Ishikawa (cell line): ENCODE measurements around the gene RBMS1.

ENCODE experiments used
- CEBPB ChIP-seq: IDR thresholded peaks from 2 replicates; pipeline ENCODE4 v1.6.1; 2012
- CREB1 ChIP-seq: IDR thresholded peaks from 2 replicates; pipeline ENCODE4 v1.6.1; 2012; ENCODE audit warnings: low read depth
- EGR1 ChIP-seq: IDR thresholded peaks from 2 replicates; pipeline ENCODE4 v1.6.1; 2012
- EP300 ChIP-seq: IDR thresholded peaks from 2 replicates; pipeline ENCODE4 v1.6.1; 2012; ENCODE audit warnings: borderline replicate concordance
- FOXM1 ChIP-seq: IDR thresholded peaks from 2 replicates; pipeline ENCODE4 v1.6.1; 2012; ENCODE audit warnings: low read depth, borderline replicate concordance
- MAX ChIP-seq: IDR thresholded peaks from 2 replicates; pipeline ENCODE4 v1.6.1; 2012
- NFIC ChIP-seq: IDR thresholded peaks from 2 replicates; pipeline ENCODE4 v1.6.1; 2012
- RAD21 ChIP-seq: IDR thresholded peaks from 2 replicates; pipeline ENCODE4 v1.6.1; 2012; ENCODE audit warnings: low read depth
- REST ChIP-seq: IDR thresholded peaks from 2 replicates; pipeline ENCODE4 v1.6.1; 2012; ENCODE audit warnings: low read depth, mild to moderate bottlenecking
- TAF1 ChIP-seq: IDR thresholded peaks from 2 replicates; pipeline ENCODE4 v1.6.1; 2012; ENCODE audit warnings: low read depth, mild to moderate bottlenecking
- TCF12 ChIP-seq: IDR thresholded peaks from 2 replicates; pipeline ENCODE4 v1.6.1; 2012; ENCODE audit warnings: low read depth
- TEAD4 ChIP-seq: IDR thresholded peaks from 2 replicates; pipeline ENCODE4 v1.6.1; 2012
- USF1 ChIP-seq: IDR thresholded peaks from 2 replicates; pipeline ENCODE4 v1.6.1; 2012
- YY1 ChIP-seq: IDR thresholded peaks from 2 replicates; pipeline ENCODE4 v1.6.1; 2012; ENCODE audit warnings: low read depth

- TF ChIP-seq NFIC (no peak), TAF1 (no peak), MAX (no peak), EP300 (no peak), FOXM1 (no peak), CEBPB (no peak), RAD21 (no peak), CREB1 (no peak), TCF12 (no peak), YY1 (no peak), REST (no peak), USF1 (no peak), TEAD4 (no peak), EGR1 (no peak)
Measured at GRCh38 chr2:160275656-160276055, 218.0 kb downstream of the RBMS1 start.
